ENCODE results near the gene KCNQ1OT1.
A peak's percentile ranks its signal among the peaks of the same experiment; 100 is the strongest.

Gene KCNQ1OT1

DNA sequence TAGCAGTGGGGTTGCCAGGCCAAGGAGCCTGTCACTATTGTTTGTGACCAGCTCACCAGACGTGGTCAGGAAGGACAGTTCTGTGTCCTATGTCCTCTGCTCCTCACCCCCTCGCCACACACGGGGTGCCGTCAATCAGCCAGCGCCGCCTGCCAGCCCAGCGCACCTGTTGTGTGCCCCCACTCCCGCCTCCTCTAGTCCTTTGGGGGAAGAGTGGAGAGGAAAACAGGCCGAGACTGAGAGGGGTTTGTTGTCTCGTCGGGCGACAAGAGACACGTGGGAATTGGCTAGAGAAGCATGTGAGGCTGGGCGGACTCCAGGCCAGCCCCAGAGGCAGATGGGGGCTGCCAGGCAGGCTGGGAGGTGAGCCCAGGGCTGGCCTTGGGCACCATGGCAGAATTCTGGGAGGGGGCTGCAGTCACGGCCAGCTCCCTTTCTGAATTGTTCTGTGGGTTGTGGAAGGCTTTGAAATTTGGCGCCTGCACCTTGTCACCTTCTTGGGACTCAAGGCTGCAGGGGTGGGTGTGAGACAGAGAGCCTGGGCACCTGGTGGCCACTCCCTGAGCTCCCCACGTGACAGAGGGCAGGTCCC is 3.1 kb upstream of the KCNQ1OT1 start:
- H3K27me3 Mint-ChIP-seq, result no peaks in the 10 kb centered on the region
- H3K4me1 Mint-ChIP-seq, result peaks cover 37% of the 10 kb centered on the region
- peaks cover 30% of the 10 kb centered on the region for H3K36me3 Mint-ChIP-seq
- H3K4me3 Mint-ChIP-seq, result no peak overlapping the region
- H3K9me3 Mint-ChIP-seq, result no peaks in the 10 kb centered on the region
- ATAC-seq, result no peak
- no peak overlapping the region for H3K27ac Mint-ChIP-seq

DNA sequence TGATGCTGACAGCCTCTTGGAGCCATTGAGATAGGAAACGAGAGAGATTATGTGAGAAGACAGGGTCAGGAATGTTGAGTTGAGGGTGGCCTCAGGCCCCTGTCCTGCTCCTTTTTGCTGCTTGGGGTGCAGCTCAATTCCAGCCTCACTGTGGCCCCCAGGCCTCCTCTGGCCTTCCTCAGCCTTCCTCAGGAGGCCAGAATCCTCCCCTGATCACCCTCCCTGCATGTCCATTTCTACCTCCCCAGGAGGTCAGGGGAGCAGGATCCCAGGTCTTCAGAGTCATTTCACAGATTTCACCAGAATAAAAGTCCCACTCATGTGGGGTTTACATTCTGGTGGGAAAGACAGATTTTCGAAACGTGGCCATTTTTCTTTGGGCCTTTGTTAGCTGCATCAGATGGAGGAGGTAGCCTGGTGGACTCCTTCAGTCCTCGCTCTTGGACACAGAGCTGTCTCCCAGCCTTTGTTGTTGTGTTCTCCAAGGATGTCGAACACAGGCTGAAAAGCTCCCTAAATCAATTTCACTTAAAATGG is 2.2 kb upstream of the KCNQ1OT1 start:
- Mint-ChIP-seq H3K4me1 (peaks cover 37% of the 10 kb centered on the region), H3K9me3 (no peaks in the 10 kb centered on the region), H3K27me3 (no peaks in the 10 kb centered on the region), H3K27ac (peak overlapping the region; percentile 74), H3K4me3 (no peak overlapping the region), H3K36me3 (peaks cover 27% of the 10 kb centered on the region)
- ATAC-seq, result no peak

DNA sequence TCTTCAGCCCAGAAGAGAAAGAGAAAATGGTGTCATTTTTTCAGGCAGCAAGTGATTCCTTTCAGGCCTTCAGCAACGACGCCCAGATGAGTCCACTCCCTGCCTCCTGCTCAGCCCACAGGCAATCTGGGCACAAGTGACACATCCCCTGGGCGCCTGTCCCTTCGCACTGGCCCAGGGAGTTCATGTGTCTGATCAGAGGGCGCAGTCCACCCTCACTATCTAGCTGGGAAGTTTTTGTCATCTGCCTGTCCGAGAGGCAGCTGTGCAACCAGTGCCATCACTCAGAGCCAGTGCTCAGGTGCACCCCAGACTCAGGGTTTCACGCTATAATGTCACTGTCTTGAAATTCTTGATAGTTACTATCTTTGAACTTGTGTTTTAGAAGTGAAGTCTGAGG is 1.4 kb upstream of the KCNQ1OT1 start:
- Mint-ChIP-seq H3K9me3 (no peaks in the 10 kb centered on the region), H3K36me3 (peaks cover 34% of the 10 kb centered on the region)

DNA sequence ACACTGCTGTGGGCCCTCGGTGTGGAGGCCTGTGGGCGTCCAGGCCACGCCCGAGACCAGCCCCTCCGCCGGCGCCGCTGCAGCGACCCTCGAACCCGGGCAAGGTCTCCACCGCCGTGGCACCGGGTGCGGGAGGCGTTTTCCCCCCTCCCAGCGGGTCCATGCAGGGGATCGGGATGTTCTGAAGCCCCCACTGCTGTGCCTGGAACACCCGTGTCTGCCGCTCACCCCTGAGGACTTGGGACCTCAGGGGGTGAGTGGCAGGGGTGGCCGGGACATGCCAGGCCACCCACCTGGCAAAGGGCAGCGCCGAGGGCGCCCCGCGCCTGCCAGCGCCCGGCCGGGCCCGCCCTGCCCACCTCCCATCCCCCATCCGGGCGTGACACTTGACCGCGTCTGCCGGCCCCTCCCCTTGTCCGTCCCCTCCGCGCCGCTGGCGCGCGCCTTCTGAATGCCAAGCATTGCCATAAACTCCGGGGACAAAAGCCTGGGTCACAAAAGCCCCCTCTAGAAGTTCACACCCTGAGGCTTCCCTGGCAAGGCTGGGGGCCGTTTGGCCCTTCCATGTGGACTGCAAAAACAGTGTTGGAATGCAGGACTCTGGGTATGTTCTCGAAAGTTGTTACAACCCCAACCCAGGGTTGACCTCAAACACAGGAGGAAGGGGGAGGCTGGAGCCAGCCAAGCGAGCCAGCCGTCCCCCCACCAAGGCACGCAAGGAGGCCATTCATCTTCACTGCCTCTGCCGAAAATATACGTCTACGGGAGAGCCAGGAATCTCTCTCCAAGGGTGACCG is 819 bp upstream of the KCNQ1OT1 start:
- Mint-ChIP-seq H3K4me1 (peaks cover 41% of the 10 kb centered on the region), H3K9me3 (no peaks in the 10 kb centered on the region), H3K27me3 (no peaks in the 10 kb centered on the region), H3K36me3 (peaks cover 36% of the 10 kb centered on the region), H3K27ac (peak overlapping the region; percentile 74), H3K4me3 (peak overlapping the region; percentile 82)
- ATAC-seq, result peak; percentile 62

More for the DNA sequence above, 1.4 kb upstream of the KCNQ1OT1 start:
- Mint-ChIP-seq H3K27ac (peak overlapping the region; percentile 74), H3K4me1 (peaks cover 37% of the 10 kb centered on the region), H3K27me3 (no peaks in the 10 kb centered on the region), H3K4me3 (peak overlapping the region; percentile 82)
- no peak for ATAC-seq

DNA sequence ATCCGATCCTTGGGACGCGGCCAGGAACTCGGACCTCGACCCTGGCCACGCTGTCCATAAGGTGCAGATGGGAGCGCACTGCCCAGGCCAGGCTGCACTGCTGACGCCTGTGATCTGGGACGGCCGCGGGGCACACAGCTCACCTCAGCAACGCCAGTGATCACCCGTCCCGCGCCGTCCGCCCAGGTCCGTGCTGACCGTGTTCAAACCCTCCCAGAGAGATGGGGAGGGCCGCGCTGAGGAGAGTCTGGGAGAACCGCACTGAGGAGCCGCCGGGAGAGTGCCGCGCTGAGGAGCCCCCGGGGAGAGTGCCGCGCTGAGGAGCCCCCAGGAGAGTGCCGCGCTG is 636 bp downstream of the KCNQ1OT1 start:
- ATAC-seq, result peak; percentile 1
- Mint-ChIP-seq H3K36me3 (peaks cover 34% of the 10 kb centered on the region), H3K4me3 (peak overlapping the region; percentile 82), H3K27ac (peak overlapping the region; percentile 74), H3K4me1 (peaks cover 50% of the 10 kb centered on the region), H3K27me3 (no peaks in the 10 kb centered on the region), H3K9me3 (no peaks in the 10 kb centered on the region)

DNA sequence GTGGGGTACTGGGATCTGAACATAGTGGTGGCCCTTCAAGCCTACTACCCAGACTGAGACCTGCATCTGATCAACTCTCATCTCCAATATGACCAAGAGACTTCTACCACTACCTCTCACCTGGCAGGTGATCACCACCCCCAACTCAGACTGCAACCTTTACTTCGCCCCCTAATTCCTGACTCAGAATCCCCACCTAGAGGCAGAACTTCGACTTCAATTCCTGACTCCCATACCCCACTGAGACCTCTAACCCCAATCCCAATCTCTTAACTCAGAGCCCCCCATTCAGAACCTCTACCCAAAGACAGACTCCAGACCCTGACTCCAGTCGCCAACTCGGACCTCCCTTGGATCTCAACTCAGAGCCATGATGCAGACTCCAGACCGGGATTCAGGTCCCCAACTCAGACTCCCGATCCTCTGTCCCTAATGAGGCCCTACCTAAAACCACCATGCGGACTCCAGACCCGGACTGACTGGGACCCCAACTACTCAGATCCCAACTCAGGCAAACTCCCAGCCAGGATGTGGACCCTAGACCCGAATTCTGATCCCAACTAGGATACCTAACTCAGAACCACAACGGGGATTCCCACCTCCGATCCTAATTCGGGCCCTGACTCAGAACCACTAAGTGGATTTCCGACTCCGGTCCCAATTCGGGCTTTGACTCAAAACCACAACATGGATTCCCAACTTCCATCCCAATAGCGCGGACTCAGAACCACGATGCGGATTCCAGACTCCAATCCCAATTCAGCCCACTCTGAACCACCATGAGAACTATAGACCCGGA is 1.2 kb downstream of the KCNQ1OT1 start:
- Mint-ChIP-seq H3K36me3 (peaks cover 32% of the 10 kb centered on the region), H3K27ac (peak overlapping the region; percentile 74), H3K4me3 (peak overlapping the region; percentile 82), H3K9me3 (no peaks in the 10 kb centered on the region), H3K27me3 (no peaks in the 10 kb centered on the region), H3K4me1 (peaks cover 51% of the 10 kb centered on the region)
- no peak for ATAC-seq

DNA sequence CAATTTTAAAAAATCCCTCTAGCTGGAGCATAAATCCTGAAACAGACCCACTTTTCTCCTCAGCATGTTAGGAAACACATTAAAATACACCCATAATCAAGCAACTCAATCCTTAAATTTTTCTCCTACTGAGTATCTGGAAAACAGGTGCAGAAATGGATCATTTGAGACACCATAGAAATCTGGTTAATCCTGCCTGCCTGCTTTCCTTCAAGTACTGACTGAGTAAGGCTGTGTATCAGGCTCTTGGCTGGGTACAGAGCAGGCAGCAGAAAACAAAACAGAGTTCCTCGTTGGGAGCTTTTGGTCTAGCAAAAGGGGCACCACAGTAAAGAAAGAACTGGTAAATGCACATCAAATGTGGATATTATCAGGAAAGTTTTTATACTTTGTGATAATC is 1.9 kb downstream of the KCNQ1OT1 start:
- H3K36me3 Mint-ChIP-seq, result peaks cover 32% of the 10 kb centered on the region
- no peaks in the 10 kb centered on the region for H3K9me3 Mint-ChIP-seq
- no peak overlapping the region for H3K4me3 Mint-ChIP-seq
- peaks cover 53% of the 10 kb centered on the region for H3K4me1 Mint-ChIP-seq
- no peak for ATAC-seq
- H3K27me3 Mint-ChIP-seq, result no peaks in the 10 kb centered on the region
- H3K27ac Mint-ChIP-seq, result no peak overlapping the region

DNA sequence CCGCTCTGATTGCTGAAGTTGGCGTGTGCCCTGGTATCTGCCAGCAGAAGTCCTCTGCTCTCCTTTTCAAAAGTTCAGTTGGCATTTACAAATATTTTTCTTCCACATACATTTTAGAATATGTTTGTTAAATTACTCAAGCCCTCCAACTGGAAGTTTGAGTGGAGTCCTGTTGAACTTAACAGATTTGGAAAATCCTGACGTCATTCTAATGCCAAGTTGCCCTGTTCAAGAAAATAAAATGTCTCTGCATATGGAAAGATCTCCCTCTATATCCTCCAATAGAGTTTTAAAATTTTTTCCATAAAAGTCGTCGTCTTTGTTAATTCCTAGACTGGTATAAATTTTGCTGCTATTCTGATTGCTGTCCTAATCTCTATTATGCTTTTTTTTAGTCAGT is 3.3 kb downstream of the KCNQ1OT1 start:
- Mint-ChIP-seq H3K4me3 (no peak overlapping the region), H3K4me1 (peaks cover 60% of the 10 kb centered on the region), H3K27ac (no peak overlapping the region), H3K36me3 (peaks cover 32% of the 10 kb centered on the region), H3K9me3 (no peaks in the 10 kb centered on the region), H3K27me3 (no peaks in the 10 kb centered on the region)
- no peak for ATAC-seq

DNA sequence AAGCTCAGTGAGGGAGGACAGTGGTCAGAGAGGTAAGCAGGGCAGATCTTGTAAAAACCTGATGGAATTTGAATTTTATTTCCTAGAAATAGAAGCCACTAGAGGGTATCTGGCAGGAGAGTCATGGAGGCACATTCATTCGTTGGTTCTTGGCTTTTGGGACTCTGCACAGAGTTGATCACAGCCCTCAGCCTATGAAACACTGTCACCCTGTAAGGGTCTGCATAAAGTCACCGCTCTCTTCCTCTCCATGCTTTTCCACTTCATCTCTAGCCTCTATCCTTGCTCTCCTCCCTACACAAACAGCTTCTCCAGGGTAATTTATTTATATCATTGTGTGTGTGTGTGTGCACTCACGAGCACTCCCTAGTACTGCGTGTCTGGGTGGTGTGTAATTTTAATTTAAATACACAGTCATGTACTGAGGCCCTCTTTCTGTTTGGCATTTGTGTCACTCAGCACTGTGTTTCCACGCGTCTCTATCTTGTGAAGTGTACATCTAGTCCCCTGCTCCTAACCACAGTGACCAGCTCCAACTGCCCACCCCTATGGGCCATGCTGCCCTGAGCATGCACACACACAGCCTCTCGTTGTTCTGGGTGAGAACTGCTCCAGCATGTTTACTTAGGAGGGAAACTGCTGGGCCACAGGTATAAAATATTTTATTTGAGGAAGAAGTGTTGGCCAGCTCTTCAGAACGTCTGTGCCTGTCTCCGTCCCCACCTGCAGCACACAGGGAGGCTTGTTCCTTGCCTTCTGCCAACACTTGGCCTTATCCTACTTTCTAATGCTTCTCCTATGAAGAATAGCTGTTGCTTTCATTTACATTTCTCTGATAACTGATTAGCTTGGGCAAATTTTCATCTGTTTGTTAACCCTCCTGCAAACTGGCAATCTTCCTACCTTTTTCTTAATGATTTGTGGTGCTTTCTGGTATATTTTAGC is 4.5 kb downstream of the KCNQ1OT1 start:
- Mint-ChIP-seq H3K36me3 (peaks cover 33% of the 10 kb centered on the region), H3K27ac (no peak overlapping the region), H3K9me3 (no peaks in the 10 kb centered on the region), H3K27me3 (no peaks in the 10 kb centered on the region), H3K4me3 (no peak overlapping the region), H3K4me1 (peaks cover 53% of the 10 kb centered on the region)
- ATAC-seq, result no peak

DNA sequence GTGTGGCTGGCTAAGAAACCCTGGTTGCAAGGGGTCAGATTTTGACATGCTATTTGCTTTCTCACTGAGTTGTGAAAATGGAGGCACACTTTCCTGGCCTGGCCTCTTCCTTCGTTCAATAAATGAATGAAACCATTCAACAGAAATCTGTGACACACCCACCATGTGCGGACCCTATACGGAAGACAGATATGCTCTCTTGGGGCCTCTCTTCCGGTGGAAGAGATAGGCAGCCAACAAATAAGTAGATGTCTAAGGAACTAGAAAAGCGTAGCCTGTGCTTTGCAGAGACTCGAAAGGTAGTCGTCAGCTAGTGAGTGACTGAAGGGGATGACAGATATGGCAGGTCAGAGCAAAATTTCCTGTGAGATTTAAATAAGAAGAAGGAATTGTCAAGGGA is 5.3 kb downstream of the KCNQ1OT1 start:
- H3K36me3 Mint-ChIP-seq, result peaks cover 37% of the 10 kb centered on the region
- H3K9me3 Mint-ChIP-seq, result no peaks in the 10 kb centered on the region
- ATAC-seq, result no peak
- H3K27ac Mint-ChIP-seq, result no peak overlapping the region
- H3K4me1 Mint-ChIP-seq, result peaks cover 59% of the 10 kb centered on the region
- no peaks in the 10 kb centered on the region for H3K27me3 Mint-ChIP-seq
- no peak overlapping the region for H3K4me3 Mint-ChIP-seq

DNA sequence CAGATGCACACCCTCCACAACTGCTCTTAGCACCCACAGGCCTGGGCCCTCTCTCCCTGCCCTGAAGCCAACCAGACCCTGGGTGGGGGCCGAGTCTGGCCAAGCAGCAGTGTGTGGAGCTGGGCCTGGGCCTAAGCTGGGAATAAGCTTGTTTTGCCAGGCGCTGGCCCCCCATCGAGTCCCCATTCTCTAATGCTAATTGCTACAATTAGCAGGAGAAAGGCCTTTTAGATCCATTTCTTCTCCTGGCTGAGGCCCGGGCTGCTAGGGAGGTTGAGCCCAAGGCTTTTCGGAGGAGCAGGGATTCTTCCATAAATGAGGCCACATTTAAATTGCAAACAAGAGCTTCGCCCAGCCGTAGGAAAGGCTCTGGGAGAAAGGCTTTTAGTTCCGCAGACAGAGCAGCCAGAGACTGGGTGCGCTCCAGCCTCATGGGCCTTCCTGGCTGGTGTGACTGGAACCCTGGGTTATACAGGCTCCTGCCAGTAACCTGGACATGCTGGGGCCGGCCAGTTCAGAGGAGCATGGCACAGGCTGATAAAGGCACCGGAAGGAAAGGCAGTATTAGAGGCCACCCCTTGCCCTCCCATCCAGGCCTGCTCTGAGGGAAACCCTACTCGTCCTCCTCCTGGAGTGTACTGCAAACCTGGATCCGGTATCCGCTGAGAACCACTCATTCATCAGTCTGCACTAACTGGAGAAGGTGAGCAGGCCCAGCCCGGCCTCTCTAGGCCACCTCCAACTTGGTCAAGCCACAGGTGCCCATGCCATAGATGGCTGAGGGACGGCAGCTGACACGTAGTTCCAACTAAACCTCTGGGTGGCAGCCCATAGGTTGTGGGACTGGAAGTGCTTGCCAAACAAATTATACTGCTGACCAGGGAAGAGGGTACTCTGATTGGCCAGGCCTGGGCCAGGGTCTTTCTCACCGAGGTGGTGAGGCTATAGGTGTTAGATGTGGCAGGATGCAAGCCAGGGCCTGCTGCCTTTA is 6.2 kb downstream of the KCNQ1OT1 start:
- H3K27me3 Mint-ChIP-seq, result no peaks in the 10 kb centered on the region
- peaks cover 52% of the 10 kb centered on the region for H3K4me1 Mint-ChIP-seq
- no peaks in the 10 kb centered on the region for H3K9me3 Mint-ChIP-seq
- no peak overlapping the region for H3K4me3 Mint-ChIP-seq
- no peak overlapping the region for H3K27ac Mint-ChIP-seq
- no peak for ATAC-seq
- H3K36me3 Mint-ChIP-seq, result peaks cover 30% of the 10 kb centered on the region

DNA sequence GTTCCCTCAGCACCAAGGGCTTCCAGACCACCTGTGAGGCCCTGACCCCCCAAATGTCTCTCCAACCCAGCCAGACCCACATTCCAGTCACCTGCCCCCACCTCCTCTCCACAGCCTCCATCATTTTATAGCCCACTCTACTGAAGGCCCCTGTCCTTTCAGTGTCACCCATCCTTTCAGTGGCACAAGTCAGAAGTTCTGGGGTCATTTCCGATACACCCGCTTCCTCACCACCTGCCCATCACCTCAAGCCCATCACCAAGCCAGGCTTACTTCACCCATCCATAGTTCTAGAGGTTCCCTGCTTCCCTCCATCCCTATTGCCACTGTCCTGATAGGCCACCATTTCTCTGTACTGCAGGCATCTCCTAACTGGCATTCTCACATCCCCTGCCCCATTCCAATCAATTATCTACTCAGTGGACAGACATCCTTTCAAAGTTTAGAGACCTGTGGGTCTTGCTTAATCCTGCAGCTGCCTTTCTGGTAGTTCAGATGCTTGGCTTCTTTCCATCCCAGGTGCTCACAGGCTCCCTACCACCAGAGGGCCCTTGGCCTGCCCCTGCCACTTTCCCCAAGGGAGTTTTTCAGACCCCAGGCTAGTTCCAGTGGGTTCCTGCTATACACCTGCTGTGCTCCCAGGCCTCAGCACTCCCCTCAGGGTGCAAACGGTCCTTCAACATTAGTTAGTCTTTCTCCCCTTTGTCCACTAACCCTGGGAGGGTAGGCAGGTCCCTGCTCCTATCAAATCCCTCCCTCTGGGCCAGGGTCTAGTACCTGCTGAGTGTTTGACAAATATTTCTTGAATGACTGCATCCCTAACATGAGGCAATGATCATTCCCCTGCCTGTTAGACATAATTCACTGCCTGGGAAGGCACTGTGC is 7.6 kb downstream of the KCNQ1OT1 start:
- Mint-ChIP-seq H3K36me3 (peaks cover 25% of the 10 kb centered on the region), H3K4me3 (no peak overlapping the region), H3K27ac (peak overlapping the region; percentile 2), H3K9me3 (no peaks in the 10 kb centered on the region), H3K4me1 (peaks cover 45% of the 10 kb centered on the region), H3K27me3 (no peaks in the 10 kb centered on the region)
- ATAC-seq, result no peak

DNA sequence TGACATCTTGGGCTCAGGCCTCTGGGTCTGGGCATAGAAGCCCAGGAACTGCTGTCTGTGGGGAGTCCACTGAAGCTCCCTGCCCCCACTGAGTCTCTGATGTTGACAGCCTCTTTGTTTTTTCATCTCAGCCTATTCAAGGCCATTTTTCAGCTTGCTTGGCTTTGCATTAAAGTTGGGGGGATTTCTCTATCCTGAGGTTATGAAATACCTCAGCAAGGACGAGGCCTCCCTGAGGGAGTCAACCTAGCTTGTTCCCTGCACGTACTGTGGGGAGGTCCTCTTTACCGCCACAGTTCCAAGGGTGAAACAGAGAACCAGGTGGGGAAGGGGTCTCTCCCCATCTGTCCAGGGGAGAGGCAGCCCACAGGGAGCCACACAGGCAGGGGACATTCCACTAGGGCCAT is 8.4 kb downstream of the KCNQ1OT1 start:
- Mint-ChIP-seq H3K36me3 (peaks cover 17% of the 10 kb centered on the region), H3K4me3 (no peak overlapping the region), H3K9me3 (no peaks in the 10 kb centered on the region), H3K4me1 (peaks cover 45% of the 10 kb centered on the region), H3K27me3 (no peaks in the 10 kb centered on the region), H3K27ac (no peak overlapping the region)
- ATAC-seq, result no peak
